Loucy (cell line): Measurements from ENCODE around the gene GAPT.

Experiments used
- EZH2phosphoT487 ChIP-seq: fragments of 200-600 bp; IDR thresholded peaks from 2 replicates; pipeline ENCODE4 v1.6.1; 2018; ENCODE audit warnings: antibody characterized with exemption, mild to moderate bottlenecking, moderate library complexity, borderline replicate concordance
- TF ChIP-seq, protein P1 (sequence below): fragments of 200-600 bp; sonication (generic); conservative IDR thresholded peaks from 2 replicates; pipeline ENCODE4 v1.5.1; 2014; ENCODE audit warnings: mild to moderate bottlenecking, antibody characterized with exemption, low read length

DNA sequence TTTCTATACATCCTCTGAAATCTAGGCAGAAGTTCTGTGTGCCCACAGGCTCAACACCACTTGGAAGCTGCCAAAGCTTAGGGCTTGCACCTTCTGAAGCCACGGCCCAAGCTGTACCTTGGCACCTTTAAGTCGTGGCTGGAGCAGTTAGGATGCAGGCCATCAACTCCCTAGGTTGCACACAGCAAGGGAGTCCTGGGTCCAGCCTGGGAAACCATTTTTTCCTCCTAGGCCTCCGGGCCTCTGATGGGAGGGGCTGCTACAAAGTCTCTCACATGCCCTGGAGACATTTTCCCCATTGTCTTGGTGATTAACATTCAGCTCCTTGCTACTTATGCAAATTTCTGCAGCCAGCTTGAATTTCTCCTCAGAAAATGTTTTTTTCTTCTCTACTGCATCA lies 15.8 kb upstream of the GAPT start:
- TF ChIP-seq, protein P1, sequence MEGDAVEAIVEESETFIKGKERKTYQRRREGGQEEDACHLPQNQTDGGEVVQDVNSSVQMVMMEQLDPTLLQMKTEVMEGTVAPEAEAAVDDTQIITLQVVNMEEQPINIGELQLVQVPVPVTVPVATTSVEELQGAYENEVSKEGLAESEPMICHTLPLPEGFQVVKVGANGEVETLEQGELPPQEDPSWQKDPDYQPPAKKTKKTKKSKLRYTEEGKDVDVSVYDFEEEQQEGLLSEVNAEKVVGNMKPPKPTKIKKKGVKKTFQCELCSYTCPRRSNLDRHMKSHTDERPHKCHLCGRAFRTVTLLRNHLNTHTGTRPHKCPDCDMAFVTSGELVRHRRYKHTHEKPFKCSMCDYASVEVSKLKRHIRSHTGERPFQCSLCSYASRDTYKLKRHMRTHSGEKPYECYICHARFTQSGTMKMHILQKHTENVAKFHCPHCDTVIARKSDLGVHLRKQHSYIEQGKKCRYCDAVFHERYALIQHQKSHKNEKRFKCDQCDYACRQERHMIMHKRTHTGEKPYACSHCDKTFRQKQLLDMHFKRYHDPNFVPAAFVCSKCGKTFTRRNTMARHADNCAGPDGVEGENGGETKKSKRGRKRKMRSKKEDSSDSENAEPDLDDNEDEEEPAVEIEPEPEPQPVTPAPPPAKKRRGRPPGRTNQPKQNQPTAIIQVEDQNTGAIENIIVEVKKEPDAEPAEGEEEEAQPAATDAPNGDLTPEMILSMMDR: no peak
- no peak for TF ChIP-seq EZH2phosphoT487
